Effector CD4-positive, alpha-beta T cell (primary cell): ENCODE results near the gene ROS1. TPM values are rescaled to one million over a fixed set of nuclear protein-coding genes. Genes with fewer than 3 reads are reported as not detected.
"Not testable (repeated sequence)": the region's sequence is repeated elsewhere in the genome, so short reads cannot be mapped to it uniquely, and the experiment has no call there.

Experiments
- DNase-seq: peaks from one replicate; pipeline ENCODE4 v3.0.0-alpha.2; 2020
- total RNA-seq: gene quantifications from one replicate; lab custom pipeline; 2026; lab: John Stamatoyannopoulos, UW

ROS1 gene
- total RNA-seq: not detected

GRCh38 chr6:117425431-117426153, at the start of gene ROS1:
Gene ROS1 (minus strand): TSS chr6:117425942. CDS start chr6:117425656, 286 bp downstream.
- DNase-seq: no peak

- DNase-seq: no peak
These were observed 47.7 kb upstream of the ROS1 start for GRCh38 chr6:117473401-117473800.

- no peak for DNase-seq
These were observed 46.9 kb upstream of the ROS1 start for GRCh38 chr6:117472667-117473066.

- no peak for DNase-seq
These were observed 44.0 kb upstream of the ROS1 start for GRCh38 chr6:117469791-117470190.

GRCh38 chr6:117469356-117469755, 43.6 kb upstream of the ROS1 start:
- DNase-seq: no peak

GRCh38 chr6:117468527-117468926, 42.8 kb upstream of the ROS1 start:
- not testable (repeated sequence) for DNase-seq

- DNase-seq: no peak
These were observed 42.1 kb upstream of the ROS1 start for GRCh38 chr6:117467876-117468275.

GRCh38 chr6:117465691-117466090, 39.9 kb upstream of the ROS1 start:
- no peak for DNase-seq

- no peak for DNase-seq
These were observed 39.0 kb upstream of the ROS1 start for GRCh38 chr6:117464700-117465099.

GRCh38 chr6:117463762-117464665, 38.3 kb upstream of the ROS1 start:
- DNase-seq: no peak

GRCh38 chr6:117459204-117459944, 33.6 kb upstream of the ROS1 start:
- no peak for DNase-seq

- DNase-seq: no peak
These were observed 31.3 kb upstream of the ROS1 start for GRCh38 chr6:117456998-117457397.

GRCh38 chr6:117456250-117456649, 30.5 kb upstream of the ROS1 start:
- DNase-seq: no peak

- no peak for DNase-seq
These were observed 25.9 kb upstream of the ROS1 start for GRCh38 chr6:117451671-117452070.

GRCh38 chr6:117449549-117450439, 24.1 kb upstream of the ROS1 start:
- peak; percentile 48 for DNase-seq

- DNase-seq: no peak
These were observed 23.2 kb upstream of the ROS1 start for GRCh38 chr6:117448732-117449485.

- DNase-seq: no peak
These were observed 22.3 kb upstream of the ROS1 start for GRCh38 chr6:117448011-117448410.

GRCh38 chr6:117446861-117447260, 21.1 kb upstream of the ROS1 start:
- DNase-seq: no peak

- no peak for DNase-seq
These were observed 18.9 kb upstream of the ROS1 start for GRCh38 chr6:117444600-117444999.

GRCh38 chr6:117442313-117442712, 16.6 kb upstream of the ROS1 start:
- not testable (repeated sequence) for DNase-seq

- DNase-seq: no peak
These were observed 16.1 kb upstream of the ROS1 start for GRCh38 chr6:117441824-117442264.
